Inflammatory macrophage treated with lipopolysaccharide for 4 hours (primary cell): Measurements from ENCODE around the gene SMIM13.
"Not testable (repeated sequence)": the region's sequence is repeated elsewhere in the genome, so short reads cannot be mapped to it uniquely, and the experiment has no call there.

Experiments
- DNase-seq: peaks from one replicate; pipeline ENCODE4 v3.0.0-alpha.2; 2020

Gene SMIM13

DNA sequence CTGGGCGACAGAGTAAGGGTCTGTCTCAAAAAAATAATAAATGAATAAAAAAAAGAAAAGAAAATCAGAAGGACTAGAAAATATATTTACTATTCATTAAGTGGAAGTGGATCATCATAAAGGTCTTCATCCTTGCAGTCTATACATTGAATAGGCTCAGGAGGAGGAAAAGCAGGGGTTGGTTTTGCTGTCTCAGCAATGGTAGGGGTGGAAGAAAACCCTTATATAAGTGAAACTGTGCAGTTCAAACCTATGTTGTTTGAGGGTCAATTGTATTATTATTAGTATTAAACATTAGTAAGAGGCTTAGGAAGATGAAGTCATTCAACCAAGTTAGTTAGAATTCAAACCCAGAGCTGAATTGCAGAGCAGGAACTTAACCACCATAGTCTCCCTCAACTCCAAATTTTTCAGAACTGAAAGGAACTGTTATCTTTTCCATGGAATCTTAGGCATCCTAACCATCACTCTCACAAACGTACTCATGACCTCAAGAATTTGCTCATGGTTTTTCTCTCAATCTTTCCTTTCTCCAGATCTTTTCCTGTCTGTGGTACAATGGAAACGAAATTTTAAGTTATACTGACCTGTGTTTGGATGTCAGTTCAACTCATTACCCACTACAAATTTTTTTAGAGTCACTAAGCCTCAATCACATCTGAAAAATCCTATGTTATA, 7.7 kb upstream of the SMIM13 start:
- DNase-seq = no peak

DNA sequence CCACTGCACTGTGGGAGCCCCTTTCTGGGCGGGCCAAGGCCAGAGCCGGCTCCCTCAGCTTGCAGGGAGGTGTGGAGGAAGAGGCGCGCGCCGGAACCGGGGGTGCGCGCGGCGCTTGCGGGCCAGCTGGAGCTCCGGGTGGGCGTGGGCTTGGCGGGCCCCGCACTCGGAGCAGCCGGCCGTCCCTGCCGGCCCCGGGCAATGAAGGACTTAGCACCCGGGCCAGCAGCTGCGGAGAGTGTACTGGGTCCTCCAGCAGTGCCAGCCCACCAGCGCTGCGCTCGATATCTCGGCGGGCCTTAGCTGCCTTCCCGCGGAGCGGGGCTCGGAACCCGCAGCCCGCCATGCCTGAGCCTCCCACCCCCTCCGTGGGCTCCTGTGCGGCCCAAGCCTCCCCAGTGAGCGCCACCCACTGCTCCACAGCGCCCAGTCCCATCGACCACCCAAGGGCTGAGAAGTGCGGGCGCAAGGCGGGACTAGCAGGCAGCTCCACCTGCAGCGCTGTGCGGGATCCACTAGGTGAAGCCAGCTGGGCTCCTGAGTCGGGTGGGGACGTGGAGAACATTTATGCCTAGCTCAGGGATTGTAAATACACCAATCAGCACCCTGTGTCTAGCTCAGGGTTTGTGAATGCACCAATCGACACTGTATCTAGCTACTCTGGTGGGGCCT, 6.4 kb upstream of the SMIM13 start:
- not testable (repeated sequence) for DNase-seq

DNA sequence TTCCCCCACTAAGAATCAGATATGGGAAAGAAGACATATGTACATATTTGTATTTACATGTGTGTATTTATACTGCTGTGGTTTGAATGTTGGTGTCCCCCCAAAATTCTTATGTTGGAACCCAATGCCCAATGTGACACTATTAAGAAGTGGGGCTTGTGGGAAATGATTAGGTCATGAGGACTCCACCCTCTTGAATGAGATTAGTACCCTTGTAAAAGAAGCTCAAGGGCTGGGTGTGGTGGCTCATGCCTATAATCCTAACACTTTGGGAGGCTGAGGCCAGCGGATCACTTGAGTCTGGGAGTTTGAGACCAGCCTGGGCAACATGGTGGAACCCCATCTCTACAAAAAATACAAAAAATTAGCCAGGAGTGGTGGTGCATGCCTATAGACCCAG, 3.9 kb upstream of the SMIM13 start:
- no peak for DNase-seq

DNA sequence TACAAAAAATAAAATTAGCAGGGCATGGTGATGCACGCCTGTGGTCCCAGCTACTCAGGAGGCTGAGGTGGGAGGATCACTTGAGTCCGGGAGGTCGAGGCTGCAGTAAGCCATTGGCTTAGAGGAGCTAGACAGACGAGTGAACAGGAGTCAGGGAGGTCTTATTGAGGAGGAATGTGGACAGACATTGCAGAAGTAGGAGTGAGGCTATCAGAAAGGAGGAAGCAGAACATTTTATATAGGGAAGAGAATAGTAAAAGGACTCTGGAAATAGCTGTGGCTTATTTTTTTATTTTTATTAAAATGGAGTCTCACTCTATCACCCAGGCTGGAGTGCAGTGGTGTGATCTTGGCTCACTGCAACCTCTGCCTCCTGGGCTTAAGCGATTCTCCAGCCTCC, 2.5 kb upstream of the SMIM13 start:
- DNase-seq = peak; percentile 52

DNA sequence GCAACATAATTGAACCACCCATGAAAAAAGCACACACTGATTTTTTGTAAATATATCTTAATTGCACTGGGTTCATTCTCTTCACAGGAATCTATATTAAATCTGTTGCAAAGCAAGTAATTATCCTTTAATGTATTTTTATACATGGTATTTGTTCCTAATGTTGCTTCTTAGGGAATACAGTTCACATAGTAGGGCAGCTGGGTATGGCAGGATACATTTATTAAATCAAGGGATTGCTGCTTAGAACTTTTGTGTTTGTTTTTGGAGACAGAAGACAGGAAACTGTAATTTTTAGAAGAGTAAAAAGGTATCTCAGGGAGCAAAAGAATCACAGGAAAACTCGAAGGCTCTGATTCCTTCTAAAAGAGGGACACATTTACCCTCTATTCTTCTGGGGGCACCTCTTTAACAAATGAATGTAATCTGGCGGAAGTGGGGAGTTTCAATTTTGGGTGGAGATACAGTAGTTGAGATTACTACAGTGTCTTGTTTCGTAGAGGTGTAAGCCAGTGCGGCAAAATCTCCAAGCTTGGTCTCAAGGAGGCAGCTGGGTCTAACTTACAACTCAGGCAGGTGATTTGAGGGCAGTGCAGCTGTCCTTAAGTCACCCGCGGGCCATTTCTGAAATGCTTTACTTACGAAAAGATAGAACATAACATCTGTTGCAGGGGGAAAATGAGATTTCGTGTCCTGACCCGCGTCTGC, 812 bp upstream of the SMIM13 start:
- DNase-seq = peak; percentile 21

DNA sequence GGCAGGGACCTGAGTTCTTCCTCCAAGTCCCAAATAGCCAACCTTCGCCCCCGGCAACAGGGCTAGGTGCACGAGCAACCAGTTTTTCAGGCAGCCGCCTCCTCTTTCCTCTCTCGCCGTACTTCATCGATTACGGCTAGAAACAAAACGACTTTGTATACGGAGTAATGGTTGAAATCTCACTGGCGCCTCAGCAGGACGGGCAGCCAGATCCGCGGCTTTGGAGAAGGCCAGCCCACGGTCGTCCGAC, 333 bp upstream of the SMIM13 start:
- DNase-seq = no peak

DNA sequence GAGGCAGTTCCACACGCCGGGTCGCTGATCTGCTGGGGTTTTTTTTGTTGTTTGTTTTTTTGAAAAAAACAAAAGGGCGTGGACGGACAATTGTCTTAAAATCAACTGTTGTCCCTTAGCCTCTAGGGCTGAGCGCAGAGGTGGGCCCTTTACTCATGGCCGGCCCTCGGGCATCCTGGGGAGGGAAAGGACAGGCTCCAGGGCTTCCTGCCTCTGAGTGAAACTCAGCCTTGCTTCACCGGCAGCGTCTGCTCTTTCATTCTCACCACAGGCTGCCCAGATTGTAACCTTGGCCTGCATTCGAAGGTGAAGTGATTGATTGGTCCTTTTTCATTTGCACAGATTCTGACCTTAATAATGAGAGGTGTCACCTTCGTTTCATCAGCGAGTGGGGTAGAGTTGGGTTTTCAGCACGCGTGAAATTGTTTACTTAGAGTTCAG, 797 bp downstream of the SMIM13 start:
- DNase-seq = peak; percentile 61

DNA sequence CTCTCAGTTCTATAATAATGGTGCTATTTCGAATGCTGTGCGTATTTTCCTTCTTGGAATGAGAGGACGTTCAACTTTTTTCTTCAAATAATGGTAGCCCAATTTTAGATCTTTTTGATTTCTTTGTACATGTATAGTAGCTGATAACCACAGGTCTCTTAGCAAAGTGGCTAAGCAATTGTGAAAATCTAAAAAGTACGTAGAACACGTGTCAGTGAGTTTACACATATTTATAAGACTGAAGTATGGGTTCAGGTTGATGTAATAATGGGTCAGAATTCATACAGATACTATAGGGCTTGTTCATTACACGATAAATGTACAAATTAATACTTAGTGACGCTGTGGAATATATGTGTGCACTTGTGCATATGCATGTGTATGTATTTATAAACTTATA, 1.3 kb downstream of the SMIM13 start:
- peak; percentile 43 for DNase-seq

DNA sequence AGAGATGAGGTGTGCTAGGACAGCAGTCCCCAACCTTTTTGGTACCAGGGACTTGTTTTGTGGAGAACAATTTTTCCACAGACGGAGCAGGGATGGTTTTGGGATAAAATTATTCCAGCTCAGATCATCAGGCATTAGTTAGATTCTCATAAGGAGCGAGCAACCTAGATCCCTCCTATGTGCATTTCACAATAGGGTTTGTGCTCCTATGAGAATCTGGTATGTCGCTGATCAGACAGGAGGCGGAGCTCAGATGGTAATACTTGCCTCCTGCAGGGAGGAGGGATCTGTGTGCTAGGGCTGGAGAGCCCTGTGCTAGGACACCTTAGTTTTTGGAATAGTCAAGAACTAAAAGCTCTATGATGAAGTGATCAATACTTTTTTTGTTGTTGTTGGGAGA, 2.5 kb downstream of the SMIM13 start:
- peak; percentile 67 for DNase-seq

DNA sequence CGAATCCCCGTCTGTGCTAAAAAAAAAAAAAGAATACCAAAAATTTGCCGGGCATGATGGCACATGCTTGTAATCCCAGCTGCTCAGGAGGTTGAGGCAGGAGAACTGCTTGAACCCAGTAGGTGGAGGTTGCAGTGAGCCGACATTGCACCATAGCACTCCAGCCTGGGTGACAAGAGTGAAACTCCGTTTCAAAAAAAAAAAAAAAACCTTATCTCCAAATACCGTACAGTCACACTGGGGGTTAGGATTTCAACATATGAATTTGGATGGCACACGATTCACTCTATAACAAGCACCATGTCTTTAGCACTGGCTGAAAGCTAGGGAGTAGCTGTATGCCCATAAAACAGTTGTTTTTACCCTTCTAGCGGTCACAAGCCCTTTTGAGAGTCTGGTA, 3.8 kb downstream of the SMIM13 start:
- DNase-seq = no peak

DNA sequence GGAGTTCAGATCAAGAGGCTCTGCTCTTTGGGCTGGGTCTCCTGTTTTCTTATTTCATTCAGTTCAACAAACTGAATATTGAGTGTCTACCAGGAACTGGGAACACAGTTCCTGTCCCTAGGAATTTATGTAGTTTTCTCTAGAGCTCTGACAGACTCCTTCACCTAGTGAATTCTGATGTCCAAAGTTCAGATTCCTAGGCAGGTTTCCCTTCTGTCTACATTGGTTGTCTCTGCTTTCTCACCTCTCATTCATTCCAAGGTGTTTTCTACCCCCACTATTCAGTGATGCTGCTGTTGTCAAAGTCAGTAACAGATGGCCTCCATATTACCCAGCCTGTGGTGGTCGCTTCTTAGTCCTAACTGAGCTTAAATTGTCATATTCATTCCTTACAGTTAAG, 4.4 kb downstream of the SMIM13 start:
- no peak for DNase-seq

DNA sequence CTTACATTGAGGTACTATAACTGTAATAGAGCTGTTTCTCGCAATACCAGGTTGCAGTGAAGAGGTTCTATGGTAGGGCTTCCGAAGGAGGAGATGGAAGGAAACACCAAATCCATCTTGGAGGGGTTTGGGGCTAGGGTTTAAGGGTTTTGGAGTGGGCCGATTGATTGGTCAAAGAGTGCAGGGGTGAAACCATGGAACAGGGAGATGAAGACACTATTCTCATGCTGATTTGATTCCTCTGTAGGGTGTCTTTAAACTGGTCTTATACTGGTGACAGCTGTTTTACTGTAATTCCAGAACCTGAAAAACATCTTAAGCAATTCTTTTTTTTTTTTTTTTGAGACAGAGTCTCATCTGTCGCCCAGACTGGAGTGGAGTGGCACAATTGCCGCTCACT, 7.8 kb downstream of the SMIM13 start:
- DNase-seq = no peak

DNA sequence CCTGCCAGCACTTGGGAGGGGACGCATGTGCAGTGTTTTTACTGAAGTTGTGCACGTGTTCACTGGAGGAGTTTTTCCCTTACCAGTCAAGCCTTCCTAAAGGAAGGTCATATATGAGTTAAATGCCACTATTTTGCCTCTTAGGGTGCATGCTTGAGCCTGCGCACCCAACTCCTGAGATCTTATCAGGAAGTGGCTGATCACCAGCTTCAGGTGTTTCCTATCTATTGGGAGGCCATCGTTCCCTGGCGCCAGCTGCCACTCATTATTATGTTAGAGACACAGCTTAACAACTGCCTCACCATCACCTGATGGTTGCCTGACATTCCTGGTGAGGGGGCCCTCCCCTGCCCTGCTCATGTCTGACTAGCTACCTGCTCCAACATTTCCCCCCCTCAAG, 9.4 kb downstream of the SMIM13 start:
- no peak for DNase-seq

DNA sequence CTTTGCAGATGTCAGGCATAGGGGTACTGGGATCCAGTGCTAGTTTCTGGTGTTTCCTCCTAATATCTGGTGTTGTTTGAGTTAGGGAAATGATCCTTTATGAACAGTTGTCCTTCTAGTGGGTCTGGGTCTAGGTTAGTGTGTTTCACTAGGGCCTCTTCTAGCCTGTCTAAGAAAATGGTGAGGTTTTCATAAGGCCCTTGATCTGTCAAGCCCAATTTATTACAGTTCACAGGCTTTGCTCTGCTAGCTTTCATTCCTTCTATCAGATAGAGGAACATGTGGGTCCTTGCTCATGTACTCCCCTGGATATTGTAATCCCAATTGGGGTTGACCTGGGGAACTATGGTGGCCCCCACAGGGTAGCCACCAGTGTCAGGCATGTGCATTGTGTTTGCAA, 15.1 kb downstream of the SMIM13 start:
- DNase-seq = no peak

DNA sequence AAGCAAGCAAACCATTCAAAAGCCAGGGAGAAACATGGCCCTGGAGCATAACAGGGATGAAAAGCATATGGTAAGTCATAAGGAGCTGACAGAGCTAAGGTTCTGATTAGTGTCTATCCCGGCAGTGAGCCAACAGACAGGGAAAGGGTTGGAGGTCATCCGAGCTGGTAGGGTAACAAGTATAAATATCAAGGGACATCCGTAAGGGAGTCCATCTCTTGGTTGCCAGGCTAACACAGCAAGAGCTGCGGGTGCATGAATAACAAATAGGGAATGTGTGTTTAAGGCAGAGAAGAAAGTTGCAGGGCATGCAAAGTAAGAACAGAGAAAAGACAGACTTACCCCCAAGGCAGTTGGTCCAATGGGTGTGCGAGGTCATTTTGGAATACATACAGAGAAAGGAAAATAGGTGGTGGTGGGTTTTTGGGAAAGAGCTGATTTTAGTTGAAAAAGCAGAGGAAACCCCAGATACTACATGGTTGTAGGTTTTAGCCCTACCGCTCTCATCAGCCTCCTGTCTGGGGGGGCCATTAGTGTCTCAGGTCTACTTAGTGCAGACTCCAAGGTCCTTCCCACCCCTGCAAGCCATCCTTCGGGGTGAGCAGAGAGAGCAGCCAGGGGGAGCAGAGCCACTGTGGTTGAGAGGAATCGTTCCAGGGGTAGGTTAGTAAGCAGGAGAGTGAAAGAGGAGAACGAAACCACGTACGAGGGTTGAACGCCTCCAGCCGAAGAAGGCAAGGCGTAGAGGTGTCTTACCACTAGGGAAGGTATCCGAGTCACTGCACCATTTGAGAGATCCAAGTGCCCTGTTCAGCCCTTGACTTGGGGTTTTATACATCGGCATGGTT, 17.5 kb downstream of the SMIM13 start, which contains the start of gene ERVFRD-1:
Gene ERVFRD-1, minus strand, starts transcription at position 805 of the 848 bp plus-strand sequence. CDS start 6,415 bp downstream, outside the sequence.
- DNase-seq = no peak

DNA sequence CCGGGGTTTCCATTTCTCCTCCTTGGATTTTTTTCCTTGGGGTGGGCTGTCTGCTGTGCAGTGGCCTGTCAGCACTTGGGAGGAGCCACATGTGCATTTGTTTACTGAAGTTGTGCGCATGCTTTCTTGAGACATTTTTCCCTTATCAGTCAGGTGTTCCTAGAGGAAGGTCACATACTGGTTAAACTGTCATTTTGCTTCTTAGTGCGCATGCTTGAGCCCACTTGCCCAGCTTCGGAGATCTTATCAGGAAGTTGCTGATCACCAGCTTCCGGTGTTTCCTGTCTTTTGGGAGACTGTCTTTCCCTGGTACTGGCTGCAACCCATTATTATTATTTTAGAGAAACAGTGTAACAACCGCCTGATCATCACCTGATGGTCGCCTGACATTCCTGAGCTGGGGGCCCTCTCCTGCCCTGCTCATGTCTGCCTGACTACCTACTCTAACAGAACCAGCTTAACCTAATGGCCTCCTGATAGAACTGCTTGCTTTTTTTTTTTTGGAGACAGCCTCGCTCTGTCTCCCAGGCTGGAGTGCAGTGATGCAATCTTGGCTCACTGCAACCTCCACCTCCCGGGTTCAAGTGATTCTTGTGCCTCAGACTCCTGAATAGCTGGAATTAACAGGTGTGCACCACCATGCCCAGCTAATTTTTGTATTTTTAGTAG, 18.3 kb downstream of the SMIM13 start:
- peak; percentile 51 for DNase-seq

DNA sequence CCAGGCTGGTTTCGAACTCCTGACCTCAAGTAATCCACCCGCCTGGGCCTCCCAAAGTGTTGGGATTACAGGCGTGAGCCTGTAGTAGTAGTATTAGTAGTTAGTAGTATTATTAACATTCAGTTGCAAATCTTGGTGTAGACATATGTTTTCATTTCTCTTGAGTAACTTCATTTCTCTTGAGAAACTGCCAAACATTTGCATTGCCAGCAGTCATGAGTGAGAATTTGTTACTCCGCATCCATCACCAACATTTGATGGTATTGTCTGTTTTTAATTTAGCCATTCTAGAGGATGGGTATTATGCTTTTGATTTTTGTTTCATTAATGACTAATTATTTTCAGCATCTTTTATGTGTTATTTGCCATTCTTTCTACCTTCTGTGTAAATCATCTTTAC, 19.4 kb downstream of the SMIM13 start:
- no peak for DNase-seq

DNA sequence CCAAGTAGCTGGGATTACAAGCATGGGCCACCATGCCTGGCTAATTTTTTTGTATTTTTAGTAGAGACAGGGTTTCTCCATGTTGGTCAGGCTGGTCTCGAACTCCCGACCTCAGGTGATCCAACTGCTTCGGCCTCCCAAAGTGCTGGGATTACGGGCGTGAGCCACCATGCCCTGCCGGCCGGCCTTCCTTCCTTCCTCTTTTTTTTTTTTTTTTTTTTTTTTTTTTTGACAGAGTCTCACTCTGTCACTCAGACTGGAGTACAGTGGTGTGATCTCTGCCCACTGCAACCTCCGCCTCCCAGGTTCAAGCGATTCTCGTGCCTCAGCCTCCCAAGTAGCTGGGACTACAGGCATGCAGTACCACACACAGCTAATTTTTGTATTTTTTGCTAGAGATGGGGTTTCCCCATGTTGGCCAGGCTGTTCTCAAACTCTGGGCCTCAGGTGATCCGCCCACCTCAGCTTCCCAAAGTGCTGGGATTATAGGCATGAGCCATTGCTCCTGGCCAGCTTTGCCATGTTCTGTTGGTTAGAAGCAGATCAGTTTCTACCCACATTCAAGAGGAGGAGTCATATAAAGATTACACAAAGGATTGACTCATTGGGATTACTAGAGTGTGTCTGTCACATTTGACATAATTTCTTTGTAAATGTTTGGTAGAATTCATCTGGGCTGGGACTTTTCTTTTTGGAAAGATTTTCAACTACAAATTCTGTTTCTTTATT, 22.3 kb downstream of the SMIM13 start:
- peak; percentile 86 for DNase-seq

DNA sequence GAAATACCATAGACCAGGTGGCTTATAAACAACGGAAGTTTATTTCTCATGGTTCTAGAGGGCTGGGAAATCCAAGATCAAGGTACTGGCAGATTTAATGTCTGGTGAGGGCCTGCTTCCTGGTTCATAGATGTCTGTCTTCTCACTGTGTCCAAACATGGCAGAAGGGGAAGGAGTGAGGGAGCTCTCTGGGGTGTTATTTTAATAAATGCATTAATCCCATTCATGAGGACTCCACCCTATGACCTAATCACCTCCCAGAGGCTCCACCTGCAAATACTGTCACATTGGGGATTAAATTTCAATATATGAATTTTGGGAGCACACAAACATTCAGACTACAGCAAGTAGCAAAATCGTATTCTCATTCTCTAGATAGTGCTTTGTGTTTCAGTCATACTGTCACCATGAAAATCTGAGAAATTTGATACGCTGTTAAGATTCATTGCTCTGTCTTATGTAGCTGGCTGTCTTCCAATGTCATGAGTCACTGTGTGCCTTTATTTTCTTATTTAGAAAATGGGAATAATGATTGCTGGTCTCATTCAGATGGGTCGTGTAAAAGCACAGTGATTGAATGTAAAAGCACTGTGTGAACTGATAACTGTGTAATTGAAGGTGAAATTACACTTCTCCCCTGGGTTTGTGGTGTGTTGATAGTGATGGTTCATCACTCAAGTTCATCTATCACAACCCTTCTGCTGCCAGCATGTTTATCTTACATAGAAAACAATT, 26.8 kb downstream of the SMIM13 start:
- no peak for DNase-seq

DNA sequence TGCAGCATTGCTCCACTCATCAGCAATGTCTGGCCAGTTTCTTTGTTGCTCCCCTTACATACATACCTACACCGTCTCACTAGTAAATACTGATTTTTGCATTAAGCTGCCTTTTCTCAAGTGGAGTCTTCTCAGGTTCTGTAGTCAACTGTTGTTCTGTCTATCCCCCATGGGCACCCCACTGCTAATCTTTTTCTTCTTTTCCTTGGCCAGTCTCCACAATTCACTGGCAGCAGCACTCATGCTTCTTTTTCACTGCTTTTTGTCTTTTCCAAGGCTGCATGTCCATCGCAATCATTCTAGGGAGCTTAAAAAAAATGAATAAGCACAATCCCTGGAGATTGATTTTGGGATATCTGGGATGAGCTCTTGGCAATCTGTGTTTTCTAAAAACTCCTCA, 28.2 kb downstream of the SMIM13 start:
- no peak for DNase-seq

DNA sequence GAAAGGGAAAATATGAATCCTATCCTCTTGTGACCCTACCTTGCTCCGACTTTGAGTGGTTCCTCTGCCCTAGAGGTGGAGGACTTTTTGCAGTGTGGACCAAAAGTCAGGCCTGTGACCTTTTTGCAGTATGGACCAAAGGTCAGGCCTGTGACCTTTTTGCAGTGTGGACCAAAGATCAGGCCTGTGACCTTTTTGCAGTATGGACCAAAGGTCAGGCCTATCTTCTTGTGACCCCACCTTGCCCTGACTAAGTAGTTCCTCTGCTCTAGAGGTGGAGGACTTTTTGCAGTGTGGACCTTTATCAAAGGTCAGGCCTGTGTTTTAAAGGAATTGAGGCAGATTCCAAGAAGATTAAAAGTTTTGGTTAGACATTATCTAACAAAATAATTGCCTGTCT, 28.7 kb downstream of the SMIM13 start:
- DNase-seq = no peak
